ENCODE results near the gene DDIT3.

Gene DDIT3

GRCh38 chr12:57485695-57486094, 34.6 kb downstream of the DDIT3 start:
- no peak for DNase-seq (ENCODE audit: low read depth)

GRCh38 chr12:57483466-57483865, 36.8 kb downstream of the DDIT3 start:
- DNase-seq (ENCODE audit: low read depth) = peak; percentile 35

- no peak for DNase-seq (ENCODE audit: low read depth)
Measured at GRCh38 chr12:57481671-57482070, 38.6 kb downstream of the DDIT3 start.

GRCh38 chr12:57479376-57480115, 40.8 kb downstream of the DDIT3 start, which contains the start of gene ARHGAP9:
Gene ARHGAP9, minus strand, starts transcription at chr12:57479866. Its CDS starts 460 bp downstream, at chr12:57479406.
- DNase-seq (ENCODE audit: low read depth) = peak; percentile 29

GRCh38 chr12:57479043-57479375, 41.3 kb downstream of the DDIT3 start:
- no peak for DNase-seq (ENCODE audit: low read depth)

GRCh38 chr12:57477710-57478681, 42.3 kb downstream of the DDIT3 start:
- DNase-seq (ENCODE audit: low read depth) = peak; percentile 39

- no peak for DNase-seq (ENCODE audit: low read depth)
Measured at GRCh38 chr12:57476993-57477709, 43.2 kb downstream of the DDIT3 start.

- DNase-seq (ENCODE audit: low read depth) = no peak
Measured at GRCh38 chr12:57476162-57476992, 43.9 kb downstream of the DDIT3 start.

GRCh38 chr12:57475271-57476161, 44.8 kb downstream of the DDIT3 start:
- peak; percentile 40 for DNase-seq (ENCODE audit: low read depth)

- DNase-seq (ENCODE audit: low read depth) = no peak
Measured at GRCh38 chr12:57474862-57475261, 45.5 kb downstream of the DDIT3 start.

GRCh38 chr12:57474430-57474829, 45.9 kb downstream of the DDIT3 start:
- no peak for DNase-seq (ENCODE audit: low read depth)

GRCh38 chr12:57473886-57474285, 46.4 kb downstream of the DDIT3 start:
- DNase-seq (ENCODE audit: low read depth) = no peak

- no peak for DNase-seq (ENCODE audit: low read depth)
Measured at GRCh38 chr12:57473392-57473791, 46.9 kb downstream of the DDIT3 start.

GRCh38 chr12:57472391-57472790, 47.9 kb downstream of the DDIT3 start:
- DNase-seq (ENCODE audit: low read depth) = no peak

- no peak for DNase-seq (ENCODE audit: low read depth)
Measured at GRCh38 chr12:57471661-57472060, 48.7 kb downstream of the DDIT3 start.

- DNase-seq (ENCODE audit: low read depth) = no peak
Measured at GRCh38 chr12:57470970-57471656, 49.2 kb downstream of the DDIT3 start.

- no peak for DNase-seq (ENCODE audit: low read depth)
Measured at GRCh38 chr12:57470286-57470969, 49.9 kb downstream of the DDIT3 start.

- no peak for DNase-seq (ENCODE audit: low read depth)
Measured at GRCh38 chr12:57469296-57470164, 50.8 kb downstream of the DDIT3 start.
